IPS DF 6.9 (cell line): ENCODE data around the gene PPFIA3.

Experiments used
- DNase-seq: peaks from one replicate; pipeline ENCODE4 v3.0.0-alpha.2; 2013; ENCODE audit warnings: low read depth, low spot score
- H3K27ac ChIP-seq: one replicate; pipeline ENCODE4 v1.5.1; 2013; ENCODE audit warnings: low read length, control low read depth
- H3K27me3 ChIP-seq: 2 replicates; pipeline ENCODE4 v1.6.1; 2013; ENCODE audit warnings: mild to moderate bottlenecking, low read length; ENCODE audit not compliant: control insufficient read depth, insufficient read depth
- H3K36me3 ChIP-seq: 2 replicates; pipeline ENCODE4 v1.6.1; 2013; ENCODE audit warnings: low read length; ENCODE audit not compliant: control insufficient read depth, insufficient read depth
- H3K4me1 ChIP-seq: 2 replicates; pipeline ENCODE4 v1.6.1; 2013; ENCODE audit warnings: low read length; ENCODE audit not compliant: control insufficient read depth, insufficient read depth
- H3K4me3 ChIP-seq: 2 replicates; pipeline ENCODE4 v1.5.1; 2013; ENCODE audit warnings: mild to moderate bottlenecking, low read length
- H3K9me3 ChIP-seq: 2 replicates; pipeline ENCODE4 v1.6.1; 2013; ENCODE audit warnings: low read length, inconsistent platforms; ENCODE audit not compliant: control insufficient read depth, insufficient read depth
- WGBS: extraction: QIAGEN DNeasy Blood & Tissue Kit; methylation state at CpG from one replicate; pipeline ENCODE4 v1.1.7; 2013; ENCODE audit warnings: mixed read lengths, missing lambda C conversion rate; ENCODE audit not compliant: insufficient read length, insufficient coverage; 5-methylcytosine and 5-hydroxymethylcytosine counted together

PPFIA3 gene

DNA sequence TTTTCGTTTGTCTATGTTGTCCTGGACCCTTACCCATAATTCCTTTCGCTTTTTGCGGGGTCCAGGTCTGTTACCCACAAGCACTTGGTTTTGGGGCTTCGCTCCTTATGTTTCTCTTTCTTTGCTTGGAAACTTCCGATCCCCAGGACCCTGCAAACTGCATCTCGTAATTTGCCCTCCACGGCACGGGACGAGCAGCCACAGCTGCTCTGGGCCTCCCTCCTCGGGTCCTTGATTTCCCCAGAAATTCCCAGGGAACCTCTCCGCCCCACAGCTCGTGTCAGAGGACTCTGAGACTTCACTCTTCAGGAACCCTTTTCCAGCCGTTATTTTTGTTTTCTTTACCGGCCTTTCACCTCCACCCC, 33.5 kb upstream of the PPFIA3 start:
- peaks cover 2% of the 10 kb centered on the region; the same call in 1 of the 2 replicates for H3K4me1 ChIP-seq
- no peak for DNase-seq
- peaks cover 13% of the 10 kb centered on the region for H3K36me3 ChIP-seq
- peak overlapping the region; percentile 84; the same call in 1 of the 2 replicates for H3K4me3 ChIP-seq
- no CpG with 5 or more reads among the region's 14 CpGs for WGBS
- H3K27me3 ChIP-seq, result no peaks in the 10 kb centered on the region
- no peak overlapping the region for H3K27ac ChIP-seq
- H3K9me3 ChIP-seq, result no peaks in the 10 kb centered on the region

DNA sequence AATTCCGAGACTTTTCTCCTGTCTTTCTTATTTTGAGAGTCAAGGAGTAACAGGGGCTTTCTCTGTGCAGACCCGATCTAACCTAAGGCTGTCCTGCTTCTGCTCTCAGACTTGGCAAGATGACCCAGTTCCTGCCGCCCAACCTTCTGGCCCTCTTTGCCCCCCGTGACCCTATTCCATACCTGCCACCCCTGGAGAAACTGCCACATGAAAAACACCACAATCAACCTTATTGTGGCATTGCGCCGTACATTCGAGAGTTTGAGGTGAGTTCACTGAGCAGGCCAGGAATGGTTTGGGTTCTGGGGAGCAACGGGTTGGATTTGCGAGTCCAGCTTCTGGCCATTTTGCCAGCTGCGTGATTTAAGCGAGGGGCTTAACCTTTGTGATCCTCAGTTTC, 33.0 kb upstream of the PPFIA3 start:
- WGBS, result no CpG with 5 or more reads among the region's 11 CpGs
- peaks cover 16% of the 10 kb centered on the region for H3K36me3 ChIP-seq
- H3K4me1 ChIP-seq, result peaks cover 2% of the 10 kb centered on the region; the same call in 1 of the 2 replicates
- peak overlapping the region; percentile 84; the same call in 1 of the 2 replicates for H3K4me3 ChIP-seq
- no peaks in the 10 kb centered on the region for H3K9me3 ChIP-seq
- no peak overlapping the region for H3K27ac ChIP-seq
- DNase-seq, result no peak
- H3K27me3 ChIP-seq, result no peaks in the 10 kb centered on the region

DNA sequence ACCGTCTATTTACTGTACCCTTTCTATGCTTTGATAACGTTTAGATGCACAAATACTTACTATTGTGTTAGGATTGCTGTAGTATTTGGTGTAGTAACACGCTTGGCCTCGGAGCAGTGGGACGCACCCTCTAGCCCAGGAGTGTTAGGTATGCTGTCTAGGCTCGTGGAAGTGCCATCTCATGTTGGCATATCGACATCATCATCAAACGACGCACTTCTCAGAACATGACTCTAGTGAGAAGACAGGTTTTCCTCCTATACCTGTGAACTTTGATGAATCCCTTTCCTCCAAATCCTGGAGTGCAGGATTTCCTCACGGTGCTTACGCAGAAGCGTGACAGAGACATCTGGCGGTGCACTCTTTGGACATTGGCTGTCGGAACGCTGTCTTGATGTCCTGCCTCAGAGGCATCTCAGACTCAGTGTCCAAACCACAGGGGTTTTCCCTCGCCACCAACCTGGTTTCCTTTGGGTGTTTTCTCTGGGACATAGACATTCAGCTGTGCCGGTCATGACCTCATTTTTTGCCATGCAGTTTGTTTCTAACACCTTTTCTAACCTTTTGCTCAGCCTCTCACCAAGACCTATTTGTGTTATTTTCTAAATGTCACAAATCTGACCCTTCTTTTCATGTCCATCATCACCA, 27.8 kb upstream of the PPFIA3 start:
- Histone ChIP-seq H3K4me3 (no peak overlapping the region), H3K27ac (no peak overlapping the region), H3K9me3 (no peaks in the 10 kb centered on the region), H3K27me3 (no peaks in the 10 kb centered on the region), H3K36me3 (peaks cover 33% of the 10 kb centered on the region), H3K4me1 (no peaks in the 10 kb centered on the region)
- WGBS, result no CpG with 5 or more reads among the region's 17 CpGs
- no peak for DNase-seq

DNA sequence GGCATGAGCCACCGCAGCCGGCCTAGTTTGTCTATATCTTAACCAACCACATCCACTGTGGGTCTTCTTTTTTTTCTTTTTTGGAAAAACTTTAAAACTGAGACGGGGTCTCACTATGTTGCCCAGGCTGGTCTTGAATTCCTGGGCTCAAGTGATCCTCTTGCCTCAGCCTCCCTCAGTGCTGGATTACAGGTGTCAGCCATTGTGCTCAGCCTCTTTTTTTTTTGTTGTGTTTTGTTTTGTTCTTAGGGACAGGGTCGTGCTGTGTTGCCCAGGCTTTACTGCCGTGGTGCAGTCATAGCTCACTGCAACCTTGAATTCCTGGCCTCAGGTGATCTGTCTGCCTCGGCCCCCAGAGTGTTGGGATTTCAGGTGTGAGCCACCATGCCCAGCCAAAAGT, 26.7 kb upstream of the PPFIA3 start:
- no peak for DNase-seq
- Histone ChIP-seq H3K4me3 (no peak overlapping the region), H3K9me3 (no peaks in the 10 kb centered on the region), H3K4me1 (no peaks in the 10 kb centered on the region), H3K36me3 (peaks cover 33% of the 10 kb centered on the region), H3K27me3 (no peaks in the 10 kb centered on the region), H3K27ac (no peak overlapping the region)
- WGBS, result no CpG with 5 or more reads among the region's 6 CpGs

GRCh38 chr19:49094505-49095482, 24.6 kb upstream of the PPFIA3 start:
- no CpG with 5 or more reads among the region's 23 CpGs for whole genome bisulfite sequencing
- H3K27ac ChIP-seq, result no peak overlapping the region
- no peaks in the 10 kb centered on the region for H3K9me3 ChIP-seq
- no peak overlapping the region; the same call in 1 of the 2 replicates for H3K4me3 ChIP-seq
- H3K36me3 ChIP-seq, result peaks cover 40% of the 10 kb centered on the region
- DNase-seq, result no peak
- no peaks in the 10 kb centered on the region for H3K4me1 ChIP-seq
- no peaks in the 10 kb centered on the region for H3K27me3 ChIP-seq

- Histone ChIP-seq H3K4me1 (no peaks in the 10 kb centered on the region), H3K9me3 (no peaks in the 10 kb centered on the region), H3K27me3 (no peaks in the 10 kb centered on the region), H3K27ac (no peak overlapping the region), H3K36me3 (peaks cover 37% of the 10 kb centered on the region), H3K4me3 (no peak overlapping the region)
- WGBS, result no CpG with 5 or more reads among the region's 8 CpGs
- DNase-seq, result peak; percentile 72
Measured at GRCh38 chr19:49097453-49098288, 21.7 kb upstream of the PPFIA3 start.

- H3K4me3 ChIP-seq, result no peak overlapping the region
- peaks cover 41% of the 10 kb centered on the region for H3K36me3 ChIP-seq
- no peak for DNase-seq
- no peaks in the 10 kb centered on the region for H3K27me3 ChIP-seq
- H3K27ac ChIP-seq, result no peak overlapping the region
- no CpG with 5 or more reads among the region's 4 CpGs for WGBS
- H3K9me3 ChIP-seq, result no peaks in the 10 kb centered on the region
- H3K4me1 ChIP-seq, result no peaks in the 10 kb centered on the region
Measured at GRCh38 chr19:49098795-49099194, 20.5 kb upstream of the PPFIA3 start.

DNA sequence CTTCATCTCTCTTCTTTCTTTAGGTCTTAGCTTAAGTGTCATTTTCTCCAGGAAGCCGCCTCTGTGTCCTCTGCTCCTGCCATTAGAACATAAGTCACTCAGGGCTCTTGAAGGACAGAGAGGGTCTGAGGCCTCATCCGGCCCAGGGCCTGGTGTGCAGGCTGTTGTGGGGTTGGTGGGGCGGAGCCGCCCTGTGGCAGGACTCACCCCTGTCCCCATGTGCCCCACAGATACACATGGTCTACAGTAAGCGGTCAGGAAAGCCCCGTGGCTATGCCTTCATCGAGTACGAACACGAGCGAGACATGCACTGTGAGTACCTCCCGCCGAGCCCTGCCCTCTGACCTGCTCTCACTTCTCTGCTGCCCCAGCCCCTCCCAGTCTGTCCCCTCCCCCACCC, 18.2 kb upstream of the PPFIA3 start:
- H3K4me3 ChIP-seq, result no peak overlapping the region
- no CpG with 5 or more reads among the region's 12 CpGs for WGBS
- H3K27ac ChIP-seq, result no peak overlapping the region
- H3K36me3 ChIP-seq, result peaks cover 48% of the 10 kb centered on the region
- no peaks in the 10 kb centered on the region for H3K27me3 ChIP-seq
- H3K4me1 ChIP-seq, result no peaks in the 10 kb centered on the region
- H3K9me3 ChIP-seq, result no peaks in the 10 kb centered on the region
- no peak for DNase-seq

DNA sequence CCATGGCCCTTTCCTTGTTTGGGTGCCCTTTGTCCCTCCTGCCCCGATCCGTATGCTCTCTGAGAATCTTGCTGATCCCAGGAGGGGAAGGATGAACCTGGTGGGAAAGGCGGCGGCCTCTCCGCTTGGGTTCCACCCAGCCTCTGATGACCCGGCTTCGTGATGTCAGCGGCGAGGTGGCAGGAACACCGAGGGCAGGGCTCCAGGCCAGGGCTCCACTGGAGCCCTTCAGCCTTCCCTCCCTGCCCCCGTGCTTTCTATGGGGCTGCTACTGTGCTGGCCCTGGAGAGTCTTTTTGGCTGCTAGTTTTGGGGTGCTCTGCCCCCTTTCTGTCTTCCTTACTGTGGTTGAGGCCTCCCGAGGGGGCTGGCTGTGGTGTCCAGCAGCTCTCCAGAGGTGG, 17.0 kb upstream of the PPFIA3 start:
- WGBS, result no CpG with 5 or more reads among the region's 12 CpGs
- H3K27me3 ChIP-seq, result no peaks in the 10 kb centered on the region
- H3K27ac ChIP-seq, result no peak overlapping the region
- no peak overlapping the region for H3K4me3 ChIP-seq
- no peaks in the 10 kb centered on the region for H3K4me1 ChIP-seq
- peaks cover 52% of the 10 kb centered on the region for H3K36me3 ChIP-seq
- no peaks in the 10 kb centered on the region for H3K9me3 ChIP-seq
- no peak for DNase-seq
